Caco-2 (cell line): ENCODE data around the gene EYA3. TPM values are rescaled to one million over a fixed set of nuclear protein-coding genes. Genes with fewer than 3 reads are reported as not detected.

ENCODE experiments used
- BruUV-seq: library from RNA; stranded (reverse); fragments of 400-500 nt; replicated peaks from 2 replicates; lab custom pipeline; 2021; lab: Mats Ljungman, UMichigan
- CTCF ChIA-PET: fragments of 300-600 bp; sonication (Branson Sonifier 250); formaldehyde crosslinking; loops from one replicate; lab custom pipeline; 2022; ENCODE audit warnings: antibody characterized with exemption; lab: Charles Lee
- POLR2A ChIA-PET: fragments of 300-600 bp; sonication (Branson Sonifier 250); formaldehyde crosslinking; loops from one replicate; lab custom pipeline; 2022; ENCODE audit warnings: antibody characterized with exemption; lab: Charles Lee
- DNase-seq, 2 experiments: peaks; one replicate each; pipeline versions ENCODE4 v3.0.0 to v3.0.0-alpha.2; 2020 to 2022
- H3K27me3 ChIP-seq: replicated peaks from 2 replicates; pipeline ENCODE4 v1.6.0; 2011; ENCODE audit warnings: low read length; ENCODE audit not compliant: control insufficient read depth, insufficient read depth
- H3K36me3 ChIP-seq: 2 replicates; pipeline ENCODE4 v1.5.1; 2011; ENCODE audit warnings: low read length; ENCODE audit not compliant: control insufficient read depth, insufficient read depth
- H3K4me1 ChIP-seq: fragments of 250-450 bp; sonication (Bioruptor Pico); 2 replicates; pipeline ENCODE4 v1.5.1; 2020; ENCODE audit warnings: mild to moderate bottlenecking
- H3K4me3 ChIP-seq: 2 replicates; pipeline ENCODE4 v1.5.1; 2011; ENCODE audit warnings: low read depth, mild to moderate bottlenecking, control low read depth, low read length
- H3K9me3 ChIP-seq: fragments of 250-450 bp; sonication (Bioruptor Pico); 2 replicates; pipeline ENCODE4 v1.5.1; 2020; ENCODE audit warnings: mild to moderate bottlenecking, moderate library complexity
- H3K27ac Mint-ChIP-seq: one replicate; pipeline ENCODE4 v1.8.0; 2022; ENCODE audit warnings: mixed read lengths; ENCODE audit not compliant: unreplicated experiment
- H3K27me3 Mint-ChIP-seq: one replicate; pipeline ENCODE4 v1.8.0; 2022; ENCODE audit warnings: mixed read lengths; ENCODE audit not compliant: insufficient read depth, unreplicated experiment
- H3K36me3 Mint-ChIP-seq: one replicate; pipeline ENCODE4 v1.8.0; 2022; ENCODE audit warnings: mild to moderate bottlenecking, mixed read lengths; ENCODE audit not compliant: insufficient read depth, unreplicated experiment
- H3K4me1 Mint-ChIP-seq: one replicate; pipeline ENCODE4 v1.8.0; 2022; ENCODE audit warnings: low read depth, mixed read lengths; ENCODE audit not compliant: unreplicated experiment
- H3K4me3 Mint-ChIP-seq: one replicate; pipeline ENCODE4 v1.8.0; 2022; ENCODE audit warnings: mild to moderate bottlenecking, moderate library complexity, mixed read lengths; ENCODE audit not compliant: unreplicated experiment
- H3K9me3 Mint-ChIP-seq: one replicate; pipeline ENCODE4 v1.8.0; 2022; ENCODE audit warnings: mixed read lengths; ENCODE audit not compliant: unreplicated experiment
- CTCF ChIP-seq, 2 experiments: fragments of 200-600 bp in 1 of 2; IDR thresholded peaks; 1 replicate in 1 of 2; 2 replicates in 1 of 2; pipeline versions ENCODE4 v1.5.1 to v1.8.0; 2011 to 2022; ENCODE audit warnings: antibody characterized with exemption in 1 of 2, control low read depth in 1 of 2, inconsistent platforms in 1 of 2, low read depth in 1 of 2, low read length in 1 of 2, mild to moderate bottlenecking in 1 of 2, moderate library complexity in 1 of 2; ENCODE audit not compliant: insufficient read depth in 1 of 2, severe bottlenecking in 1 of 2, unreplicated experiment in 1 of 2
- intact Hi-C: fragments of 100-400 bp; cut with micrococcal nuclease; formaldehyde crosslinking; loops from one replicate; pipeline ENCODE4 v1.10.0; 2022; ENCODE audit not compliant: unreplicated experiment
- total RNA-seq: library from RNA; stranded (reverse); gene quantifications from 2 replicates; pipeline ENCODE4 v1.2.3, GENCODE V29; 2022

Gene EYA3
- total RNA-seq, 1 experiment from 2014 or later = 9.9 TPM

- POLR2A ChIA-PET = no interaction called here
Observed at GRCh38 chr1:27958513-27958912, 129.9 kb downstream of the EYA3 start.

GRCh38 chr1:27957655-27958054 lies 130.8 kb downstream of the EYA3 start:
- Mint-ChIP-seq H3K9me3 (no peaks in the 10 kb centered on the region), H3K4me1 (no peaks in the 10 kb centered on the region), H3K27ac (peak overlapping the region; percentile 79), H3K27me3 (no peaks in the 10 kb centered on the region), H3K4me3 (no peak overlapping the region), H3K36me3 (no peaks in the 10 kb centered on the region)
- H3K9me3 ChIP-seq = no peaks in the 10 kb centered on the region
- no TSS peak for BruUV-seq
- no peaks in the 10 kb centered on the region for H3K27me3 ChIP-seq
- ChIA-PET CTCF (interaction anchor here (0.6 kb wide), 1 partner anchor 25 kb away, joined by 4 read pairs; no protein-coding TSS in a partner anchor), POLR2A (no interaction called here)
- no peak for TF ChIP-seq CTCF (IDR thresholded peaks at IDR 0.05; ENCODE audit: insufficient read depth in 1 of 2, low read depth in 1 of 2, low read length in 1 of 2, severe bottlenecking in 1 of 2, unreplicated experiment in 1 of 2)
- H3K36me3 ChIP-seq = no peaks in the 10 kb centered on the region
- no peak overlapping the region for H3K4me3 ChIP-seq
- no peaks in the 10 kb centered on the region for H3K4me1 ChIP-seq
- intact Hi-C loops = no loop called here
- no peak for DNase-seq

More at GRCh38 chr1:27958513-27958912, 129.9 kb downstream of the EYA3 start:
- no peak overlapping the region for H3K4me3 Mint-ChIP-seq
- DNase-seq = no peak
- no peaks in the 10 kb centered on the region for H3K36me3 ChIP-seq
- H3K27me3 Mint-ChIP-seq = no peaks in the 10 kb centered on the region
- intact Hi-C loops = no loop called here
- no peaks in the 10 kb centered on the region for H3K9me3 Mint-ChIP-seq
- CTCF ChIA-PET = no interaction called here
- no peak for TF ChIP-seq CTCF (IDR thresholded peaks at IDR 0.05; ENCODE audit: insufficient read depth in 1 of 2, low read depth in 1 of 2, low read length in 1 of 2, severe bottlenecking in 1 of 2, unreplicated experiment in 1 of 2)
- no peaks in the 10 kb centered on the region for H3K4me1 Mint-ChIP-seq
- H3K36me3 Mint-ChIP-seq = no peaks in the 10 kb centered on the region
- no peaks in the 10 kb centered on the region for H3K9me3 ChIP-seq
- peak overlapping the region; percentile 83 for H3K27ac Mint-ChIP-seq
- H3K4me3 ChIP-seq = no peak overlapping the region; the same call in 1 of the 2 replicates
- H3K27me3 ChIP-seq = no peaks in the 10 kb centered on the region
- H3K4me1 ChIP-seq = no peaks in the 10 kb centered on the region
- no TSS peak for BruUV-seq

GRCh38 chr1:27956761-27957160 lies 131.6 kb downstream of the EYA3 start:
- no peak overlapping the region for H3K4me3 Mint-ChIP-seq
- peak overlapping the region; percentile 79 for H3K27ac Mint-ChIP-seq
- no peaks in the 10 kb centered on the region for H3K4me1 Mint-ChIP-seq
- H3K4me1 ChIP-seq = no peaks in the 10 kb centered on the region
- no peaks in the 10 kb centered on the region for H3K27me3 ChIP-seq
- CTCF ChIA-PET = no interaction called here
- no peak for DNase-seq
- H3K4me3 ChIP-seq = no peak overlapping the region
- intact Hi-C loops = no loop called here
- no TSS peak for BruUV-seq
- H3K9me3 ChIP-seq = no peaks in the 10 kb centered on the region
- H3K36me3 ChIP-seq = no peaks in the 10 kb centered on the region
- POLR2A ChIA-PET = no interaction called here
- no peaks in the 10 kb centered on the region for H3K9me3 Mint-ChIP-seq
- H3K36me3 Mint-ChIP-seq = no peaks in the 10 kb centered on the region
- H3K27me3 Mint-ChIP-seq = no peaks in the 10 kb centered on the region
- no peak for TF ChIP-seq CTCF (IDR thresholded peaks at IDR 0.05; ENCODE audit: insufficient read depth in 1 of 2, low read depth in 1 of 2, low read length in 1 of 2, severe bottlenecking in 1 of 2, unreplicated experiment in 1 of 2)
